NCI-H345 treated with DMSO at 0.1 percent for 48 hours (cell line): ENCODE results near the gene PIGA.

Experiments used
- DNase-seq: peaks from one replicate; lab custom pipeline; 2025; ENCODE audit not compliant: unreplicated experiment; lab: John Stamatoyannopoulos, UW

The PIGA gene, protein sequence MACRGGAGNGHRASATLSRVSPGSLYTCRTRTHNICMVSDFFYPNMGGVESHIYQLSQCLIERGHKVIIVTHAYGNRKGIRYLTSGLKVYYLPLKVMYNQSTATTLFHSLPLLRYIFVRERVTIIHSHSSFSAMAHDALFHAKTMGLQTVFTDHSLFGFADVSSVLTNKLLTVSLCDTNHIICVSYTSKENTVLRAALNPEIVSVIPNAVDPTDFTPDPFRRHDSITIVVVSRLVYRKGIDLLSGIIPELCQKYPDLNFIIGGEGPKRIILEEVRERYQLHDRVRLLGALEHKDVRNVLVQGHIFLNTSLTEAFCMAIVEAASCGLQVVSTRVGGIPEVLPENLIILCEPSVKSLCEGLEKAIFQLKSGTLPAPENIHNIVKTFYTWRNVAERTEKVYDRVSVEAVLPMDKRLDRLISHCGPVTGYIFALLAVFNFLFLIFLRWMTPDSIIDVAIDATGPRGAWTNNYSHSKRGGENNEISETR

DNA sequence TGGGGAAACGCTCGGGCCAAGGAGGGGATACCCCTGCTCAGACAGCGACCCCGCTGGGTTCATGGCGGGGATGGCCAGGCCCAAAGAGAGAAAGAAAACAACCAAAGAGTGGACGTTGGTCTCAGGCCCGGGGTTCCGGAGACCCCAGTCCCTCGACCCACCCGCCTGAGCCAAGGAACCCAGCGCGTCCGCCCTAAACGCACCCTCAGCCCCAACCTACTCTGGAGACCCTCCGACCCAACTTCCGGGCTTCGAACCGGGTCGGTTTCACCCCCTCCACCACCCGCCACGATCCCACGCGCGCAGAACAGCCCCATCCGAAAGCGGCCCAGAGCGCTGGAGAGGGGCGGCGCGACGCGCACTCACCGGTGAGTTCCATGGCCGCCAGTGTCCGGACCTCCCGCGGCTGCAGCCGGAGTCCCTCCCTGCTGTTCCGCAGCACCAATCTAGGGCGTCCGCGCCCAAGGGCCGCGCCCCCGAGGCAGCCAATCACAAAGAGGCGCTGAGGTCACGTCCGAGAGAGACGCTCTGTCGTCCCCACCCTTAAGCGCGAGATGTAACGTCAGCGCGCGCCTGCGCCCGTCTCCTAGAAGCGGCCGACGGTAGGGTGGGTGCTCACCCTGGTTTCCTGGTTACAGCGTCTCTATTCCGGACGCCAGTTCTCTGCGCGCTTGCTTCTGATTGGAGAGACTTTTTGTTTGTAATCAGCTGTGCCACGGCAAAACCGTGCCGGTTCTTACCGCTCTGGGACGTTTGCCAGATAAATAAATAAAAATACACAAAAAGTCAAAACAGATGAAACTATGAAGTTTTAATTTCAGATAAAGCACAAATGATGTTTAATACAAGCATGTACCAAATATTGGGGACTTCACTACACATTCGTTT, at the start of gene PIGA:
Gene PIGA, minus strand, starts transcription at position 389 of the 888 bp plus-strand sequence. CDS start 3,593 bp downstream, outside the sequence.
- DNase-seq = peak; percentile 89

DNA sequence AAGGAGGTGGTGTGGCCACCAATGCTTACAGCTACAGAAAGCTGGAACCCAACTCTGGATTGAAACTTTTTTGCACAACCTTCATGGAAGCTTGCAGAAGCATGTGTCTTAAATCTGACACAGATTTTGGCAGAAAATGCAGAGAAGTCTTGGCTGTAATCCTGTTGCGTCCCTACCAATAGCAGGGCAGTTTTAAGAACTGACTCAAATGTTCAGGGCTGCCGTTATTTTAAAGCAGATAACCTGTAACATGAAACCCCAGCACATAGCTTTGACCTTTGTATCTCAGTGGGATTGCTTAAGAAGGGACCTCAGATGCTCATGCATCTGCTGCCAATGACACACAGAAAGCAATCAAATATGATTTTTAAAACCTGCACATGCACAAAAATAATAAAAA, 49.0 kb upstream of the PIGA start, which contains the start of gene VEGFD:
Gene VEGFD, minus strand, starts transcription at position 110 of the 400 bp plus-strand sequence. CDS start 467 bp downstream, outside the sequence.
- no peak for DNase-seq

DNA sequence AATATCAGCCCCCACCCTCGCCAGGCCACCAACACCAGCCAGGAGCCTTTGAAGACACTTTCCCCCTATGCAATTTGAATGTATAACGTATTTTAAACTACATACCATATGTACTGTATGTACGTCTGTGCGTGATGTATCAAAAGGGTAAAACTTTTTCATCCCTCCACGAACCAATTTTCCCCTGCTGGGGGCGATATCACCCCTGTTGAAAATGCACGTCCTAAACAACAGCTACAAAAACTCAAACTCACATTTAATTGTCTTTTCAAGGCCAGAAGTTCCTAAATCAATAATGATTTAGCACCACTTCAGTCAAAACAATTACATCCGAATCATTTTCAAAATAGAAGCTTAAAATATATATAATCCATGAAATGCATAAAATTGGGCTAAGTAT, 47.5 kb upstream of the PIGA start:
- DNase-seq = no peak

DNA sequence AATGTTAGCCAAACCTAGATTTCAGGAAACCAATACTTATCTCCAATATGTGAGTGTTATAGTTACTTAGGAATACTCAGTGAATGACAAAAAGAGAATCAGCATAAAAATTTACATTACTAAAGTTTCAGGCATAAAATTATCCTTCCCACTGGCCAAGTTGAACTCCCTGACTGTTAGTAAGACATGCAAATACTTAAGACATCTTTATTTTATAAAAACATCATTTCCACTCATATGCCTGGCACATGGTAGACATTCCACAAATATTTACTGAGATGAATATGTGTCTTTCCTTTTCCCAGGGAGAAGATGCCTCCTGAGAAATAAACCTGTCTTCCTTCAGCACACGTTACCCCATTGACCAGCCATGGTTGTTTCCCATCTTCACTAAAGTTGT, 41.6 kb upstream of the PIGA start:
- no peak for DNase-seq

DNA sequence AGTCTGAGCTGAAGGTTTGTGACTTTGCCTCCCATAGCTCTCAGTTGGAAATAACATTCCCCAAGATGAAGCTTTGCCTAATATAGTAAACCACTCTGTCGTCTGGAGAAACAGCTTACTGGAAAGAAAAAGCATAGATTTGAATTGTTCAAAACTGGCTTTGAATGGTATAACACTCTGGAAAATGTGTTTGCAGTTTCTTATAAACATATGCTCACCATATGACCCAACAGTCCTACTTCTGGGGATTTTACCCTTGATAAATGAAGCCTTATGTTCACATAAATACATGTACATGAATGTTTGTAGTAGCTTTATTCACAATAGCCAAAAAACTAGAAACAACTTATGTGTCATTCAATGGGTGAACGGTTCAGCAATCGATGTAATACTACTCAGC, 38.7 kb upstream of the PIGA start:
- DNase-seq = no peak

DNA sequence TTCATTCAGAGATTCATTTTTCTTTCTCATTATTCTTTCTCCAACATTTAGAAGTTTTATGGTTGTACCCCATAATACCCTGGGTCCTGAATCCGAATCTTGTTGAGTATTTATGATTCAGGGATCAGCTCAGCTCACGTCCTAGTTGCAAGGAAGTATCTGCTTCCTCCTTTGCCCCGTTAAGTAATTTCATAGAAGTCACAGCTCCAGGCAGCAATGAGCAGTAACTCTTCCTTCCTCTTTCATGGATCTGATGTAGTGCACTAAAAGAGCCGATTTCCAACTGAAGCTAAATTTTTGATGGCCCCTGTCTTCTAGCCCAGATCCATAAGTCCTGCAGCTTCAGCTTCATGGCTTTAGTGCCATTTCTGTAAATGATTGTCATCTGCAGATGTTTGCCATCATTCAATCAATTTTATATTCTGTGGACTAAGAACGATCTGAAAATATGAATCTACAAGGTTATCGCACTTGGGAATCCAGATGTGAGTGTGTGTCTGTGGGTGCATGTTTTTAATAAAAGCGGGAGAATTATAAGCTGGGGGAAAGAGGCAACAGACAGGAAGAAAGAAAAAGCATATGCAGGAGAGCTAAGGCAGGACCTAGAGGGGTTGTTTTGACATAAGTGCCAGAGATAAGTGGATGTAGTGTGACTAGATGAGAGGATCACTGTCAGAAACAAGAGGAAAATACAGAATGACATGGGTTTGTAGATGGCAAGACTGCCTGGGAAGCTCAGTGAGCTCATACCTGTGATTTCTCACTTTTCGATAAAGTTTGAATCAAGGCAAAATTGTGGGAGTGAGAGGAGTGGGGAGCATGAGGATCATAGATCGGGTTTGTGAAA, 31.4 kb upstream of the PIGA start:
- no peak for DNase-seq

DNA sequence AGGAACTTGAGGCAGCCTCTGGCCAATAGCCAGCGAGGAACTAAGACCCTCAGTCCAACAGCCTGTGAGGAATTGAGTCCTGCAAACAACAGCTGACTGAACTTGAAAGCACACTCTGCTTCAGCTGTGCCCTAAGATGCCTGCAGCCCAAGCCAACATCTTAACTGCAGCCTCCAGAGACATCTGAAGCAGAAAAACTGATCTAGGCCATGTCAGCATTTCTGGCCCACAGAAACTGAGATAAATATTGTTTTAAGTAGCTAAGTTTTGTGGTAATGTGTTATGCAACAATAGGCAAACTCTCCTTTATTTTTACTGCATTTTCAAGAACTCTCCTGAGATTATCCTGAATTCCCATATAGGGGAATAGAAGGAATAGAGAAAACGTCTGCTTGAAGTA, 24.4 kb upstream of the PIGA start:
- DNase-seq = no peak

DNA sequence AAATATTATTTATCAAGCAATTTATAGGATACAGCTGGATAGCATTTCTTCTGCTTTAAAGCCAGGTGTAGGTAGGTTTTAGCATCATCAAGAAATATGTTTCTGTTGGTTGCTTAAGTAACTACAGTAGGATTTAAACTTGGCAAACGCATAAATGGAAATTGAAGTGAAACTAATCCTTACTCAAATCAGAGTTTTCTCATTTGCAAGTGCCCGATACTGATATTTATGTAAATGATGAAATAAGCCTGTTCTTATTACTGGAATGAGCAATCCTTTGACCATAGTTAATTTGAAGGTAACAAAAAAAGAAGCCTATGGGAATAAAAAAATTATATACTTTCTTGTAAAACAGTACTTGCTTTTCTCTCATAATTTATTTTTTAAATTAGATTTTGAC, 23.2 kb upstream of the PIGA start:
- no peak for DNase-seq

DNA sequence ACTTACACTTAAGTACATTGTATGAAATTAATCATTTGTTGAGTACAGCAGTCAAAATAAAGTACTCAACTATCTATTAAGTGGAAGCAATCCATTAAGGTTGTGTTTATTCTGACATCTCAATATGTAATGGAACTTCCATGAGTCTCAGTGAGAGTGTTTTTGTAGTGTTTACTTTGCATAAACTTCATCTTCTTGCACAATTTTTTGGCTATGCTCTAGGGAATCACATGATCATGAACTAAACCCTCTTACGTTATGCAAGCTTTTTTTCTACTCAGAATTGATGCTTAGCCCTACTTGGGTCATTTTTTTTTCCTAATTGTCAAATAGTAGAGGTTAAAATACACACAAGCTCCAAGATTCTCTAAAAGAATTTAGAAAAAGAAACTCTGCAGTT, 21.1 kb upstream of the PIGA start:
- no peak for DNase-seq

DNA sequence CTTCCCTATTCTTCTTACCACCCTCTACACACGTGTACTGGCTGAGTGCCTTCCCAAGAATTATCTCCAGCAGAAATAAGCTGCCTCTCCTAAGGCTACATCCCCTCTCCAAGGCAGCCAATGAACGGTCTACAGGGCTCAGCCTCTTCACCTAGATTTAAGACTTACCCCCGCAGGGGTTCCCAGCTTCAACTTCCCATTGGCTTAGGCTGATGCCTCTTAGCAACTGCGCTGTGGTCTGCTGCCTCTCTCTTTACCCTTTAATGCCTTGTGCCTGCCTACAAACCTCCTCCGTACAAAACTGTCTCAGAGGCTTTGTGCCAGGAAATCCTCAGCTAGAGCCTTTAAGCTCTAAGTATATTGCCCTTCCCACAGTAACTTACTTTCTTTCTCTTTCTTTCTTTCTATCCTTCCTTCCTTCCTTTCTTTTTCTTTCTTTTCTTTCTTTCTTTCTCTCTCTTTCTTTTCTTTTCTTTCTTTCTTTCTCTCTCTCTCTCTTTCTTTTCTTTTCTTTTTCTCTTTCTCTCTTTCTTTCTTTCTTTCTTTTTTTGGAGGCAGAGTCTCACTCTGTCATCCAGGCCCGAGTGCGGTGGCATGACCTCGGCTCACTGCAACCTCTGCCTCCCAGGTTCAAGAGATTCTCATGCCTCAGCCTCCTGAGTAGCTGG, 15.1 kb upstream of the PIGA start:
- no peak for DNase-seq

DNA sequence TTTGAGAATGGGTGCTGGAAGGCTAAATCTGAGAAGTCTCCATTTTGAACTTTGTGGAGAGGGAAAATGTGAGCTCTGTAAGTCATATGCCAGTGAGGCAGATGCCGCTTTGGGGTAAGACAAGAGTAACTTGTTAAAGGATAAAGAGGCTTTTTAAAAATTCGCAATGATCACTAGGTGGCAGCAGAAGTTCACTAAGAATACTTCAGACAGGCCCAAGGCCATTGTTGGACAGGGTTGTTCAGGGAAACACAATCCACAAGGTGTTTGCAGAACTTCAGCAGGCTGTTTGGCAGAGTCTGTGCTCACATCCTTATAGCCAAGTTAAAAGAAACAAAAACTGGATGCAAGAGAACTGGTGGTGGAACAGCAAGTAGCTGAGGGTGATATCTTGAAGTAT, 13.7 kb upstream of the PIGA start:
- peak; percentile 27 for DNase-seq

DNA sequence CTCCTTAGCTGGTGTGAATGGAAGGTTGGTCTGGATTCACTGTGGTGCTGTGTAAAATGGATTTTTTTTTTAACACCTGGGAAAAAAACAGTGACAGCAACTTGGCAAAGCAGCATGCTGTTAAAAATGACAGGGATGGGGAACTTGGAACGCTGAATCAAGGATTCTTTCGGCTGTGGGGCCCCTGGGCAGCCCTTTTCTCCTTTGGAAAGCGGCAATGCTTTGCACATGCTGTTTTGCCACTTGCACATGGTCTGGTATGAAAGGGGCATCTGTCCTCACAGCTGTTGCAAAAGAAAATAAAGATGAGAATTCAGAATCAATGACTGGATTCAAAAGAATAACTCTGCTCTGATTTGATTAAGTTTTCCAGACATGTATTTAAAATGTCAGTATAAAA, 10.7 kb upstream of the PIGA start:
- no peak for DNase-seq

DNA sequence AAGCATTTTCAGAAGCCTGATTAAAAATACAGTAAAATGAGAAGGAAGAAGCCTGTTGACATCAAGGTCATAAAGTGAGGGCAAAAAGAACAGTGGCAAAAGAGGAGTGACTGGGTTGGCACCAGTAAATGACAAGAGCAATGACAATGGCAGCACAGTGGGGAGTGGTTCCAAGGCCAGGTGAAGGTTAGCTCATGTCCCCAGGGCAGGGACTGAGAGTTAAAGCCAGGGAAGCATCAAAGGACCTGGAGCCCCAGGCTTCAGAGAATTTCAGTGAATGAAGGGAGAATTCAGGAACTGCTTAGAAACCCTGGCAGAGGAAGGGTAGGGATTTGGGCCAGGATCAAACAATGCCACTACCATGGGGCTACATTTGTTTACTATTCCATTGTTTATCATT, 8.8 kb upstream of the PIGA start:
- DNase-seq = no peak

DNA sequence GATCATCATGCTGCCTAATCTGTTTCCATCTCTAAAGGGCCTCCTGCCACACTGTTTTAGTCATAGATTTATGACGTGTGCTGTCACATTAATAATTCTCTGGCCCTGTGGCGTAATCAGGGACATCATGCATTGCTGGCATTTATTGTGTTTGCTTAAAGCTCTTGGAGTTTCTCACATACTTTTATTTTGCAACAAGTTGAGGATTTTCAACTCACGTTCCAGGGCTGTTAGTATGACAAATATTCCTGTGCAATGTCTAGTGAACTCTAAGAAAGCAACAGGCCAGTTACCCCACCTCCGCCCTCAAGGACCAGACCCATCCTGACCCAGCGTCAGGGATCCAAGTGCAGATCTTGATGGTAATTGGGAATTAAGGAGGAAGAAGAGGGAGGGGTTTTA, 7.8 kb upstream of the PIGA start:
- DNase-seq = no peak

DNA sequence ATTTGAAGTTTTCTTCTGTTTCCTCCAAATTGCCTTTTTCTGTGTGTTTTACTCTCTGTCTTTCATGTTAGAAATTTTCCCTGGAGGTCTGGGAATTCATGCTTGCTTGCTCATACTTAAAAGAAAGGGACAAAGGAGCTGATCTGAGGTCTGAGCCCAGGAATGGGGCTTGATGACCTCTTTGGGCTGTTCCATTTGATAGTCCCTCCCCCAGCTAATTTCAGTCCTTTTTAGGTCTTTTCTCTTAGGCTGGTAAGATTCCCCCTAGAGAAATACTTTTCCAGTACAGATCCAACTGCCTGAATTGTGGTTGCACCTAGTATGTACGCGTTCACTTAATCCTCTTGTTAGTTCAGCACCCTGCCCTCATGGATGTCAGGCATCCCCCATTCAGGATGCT, 5.5 kb upstream of the PIGA start:
- DNase-seq = no peak

DNA sequence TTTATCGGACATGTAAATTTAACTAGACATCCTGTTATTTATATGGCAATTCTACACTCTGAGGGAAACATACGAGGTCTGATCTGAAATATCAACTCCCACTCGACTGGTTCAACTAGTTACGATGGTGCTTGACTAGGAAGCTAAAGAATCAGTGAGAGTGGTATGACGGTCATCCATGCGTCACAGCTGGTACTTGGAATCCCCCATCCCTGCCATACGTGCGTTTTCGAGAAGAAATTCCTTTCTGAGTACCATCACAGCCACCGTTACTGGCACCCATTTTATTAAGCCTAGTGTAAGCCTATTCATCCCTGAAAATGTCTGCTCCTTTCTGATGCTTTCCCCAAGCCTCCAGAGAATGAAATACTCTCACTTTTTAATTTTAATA, 695 bp upstream of the PIGA start:
- peak; percentile 35 for DNase-seq

DNA sequence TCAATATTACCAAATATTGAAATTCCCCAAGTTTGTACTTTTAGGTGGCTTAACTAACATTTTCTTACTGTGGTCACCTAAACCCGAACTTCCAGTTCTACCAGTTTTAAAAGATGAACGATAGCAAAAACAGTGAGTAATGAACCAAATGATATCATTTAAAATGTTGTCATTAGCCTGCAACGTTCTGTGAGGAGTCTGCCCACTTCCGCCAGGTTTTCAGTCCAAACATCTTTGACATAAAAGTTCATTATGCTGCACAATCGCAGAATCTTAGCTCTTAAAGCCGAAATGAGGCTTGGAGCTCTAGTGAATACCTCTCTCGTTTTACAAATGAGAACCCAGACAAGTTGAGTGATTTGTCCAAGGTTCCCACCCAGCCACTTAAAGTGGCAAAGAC, 762 bp downstream of the PIGA start:
- DNase-seq = no peak

DNA sequence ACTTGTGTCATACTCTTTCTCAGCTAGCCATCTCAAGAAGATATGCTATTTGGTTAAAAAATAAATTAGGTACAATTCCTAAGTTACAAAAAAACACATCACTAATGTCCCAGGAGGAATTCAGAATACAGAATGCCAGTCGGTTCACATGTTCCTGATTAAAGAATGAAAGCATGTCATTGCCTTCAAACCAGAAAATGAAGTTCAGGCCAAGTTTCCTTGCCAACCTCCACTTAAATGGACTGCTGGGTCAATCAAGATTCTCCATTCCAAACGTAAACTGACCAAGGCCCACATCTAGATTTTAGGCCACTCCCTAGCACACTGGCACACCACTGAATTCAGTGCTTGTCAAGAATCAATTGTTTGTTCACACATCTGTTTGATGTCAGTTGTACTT, 6.5 kb downstream of the PIGA start:
- no peak for DNase-seq

DNA sequence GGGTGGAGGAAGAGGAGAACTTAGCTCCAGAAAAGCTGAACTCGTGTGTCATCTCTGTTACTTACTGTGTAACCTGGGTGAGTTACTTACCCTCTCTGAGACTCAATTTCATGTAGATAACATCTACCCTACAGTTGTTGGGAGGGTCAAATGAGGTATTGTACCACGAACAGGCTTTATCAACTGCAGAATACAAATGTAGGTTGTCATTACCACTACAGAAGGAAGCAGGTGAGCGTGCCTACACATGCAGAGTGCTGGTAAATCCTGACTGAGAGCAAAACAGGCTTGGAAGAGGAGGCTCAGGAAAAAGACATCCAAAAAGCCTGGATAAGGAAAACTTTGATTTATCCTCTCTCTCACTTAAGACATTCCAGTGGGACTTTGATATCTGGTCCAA, 7.2 kb downstream of the PIGA start:
- DNase-seq = no peak

DNA sequence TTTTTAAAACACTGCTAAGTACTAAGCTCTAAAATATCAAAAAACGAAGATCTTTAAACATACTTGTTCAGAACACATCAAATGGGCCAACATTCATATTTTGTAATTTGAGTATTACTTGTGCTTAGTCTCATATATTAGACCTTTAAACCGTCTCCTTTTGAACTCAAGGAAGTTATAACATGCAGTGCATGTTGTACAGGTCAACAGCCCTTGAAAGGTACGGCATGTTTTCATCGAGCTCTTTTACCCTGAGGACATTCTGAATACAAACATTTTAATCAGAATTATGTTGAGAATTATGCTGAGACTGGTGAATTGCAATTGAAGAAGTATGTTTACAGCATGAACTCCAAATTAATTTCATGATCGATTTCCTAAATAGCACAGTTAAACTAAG, 12.9 kb downstream of the PIGA start:
- DNase-seq = no peak

DNA sequence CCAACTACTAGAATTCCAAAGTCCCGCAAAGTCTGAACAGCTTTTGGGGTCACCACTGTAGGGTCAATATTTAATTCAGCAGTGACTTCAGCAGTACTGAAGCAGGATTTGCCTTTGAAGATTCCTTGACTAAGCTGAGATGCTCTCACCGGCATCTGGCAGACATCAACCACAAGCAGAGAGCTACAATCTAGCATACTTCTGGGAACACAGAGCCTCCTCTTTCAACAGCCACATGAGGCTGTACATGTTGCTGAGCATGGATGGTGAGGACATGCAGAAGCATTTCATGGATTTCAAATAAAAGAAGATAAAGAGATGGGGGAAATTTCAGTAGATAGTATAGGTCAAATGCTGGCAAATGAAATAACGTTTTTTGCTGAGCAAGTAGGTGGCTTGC, 13.3 kb downstream of the PIGA start:
- no peak for DNase-seq
